H1 (cell line): ENCODE data around the gene TKFC. TPM values are rescaled to one million over a fixed set of nuclear protein-coding genes. Genes with fewer than 3 reads are reported as not detected.

ENCODE experiments used
- CTCF ChIA-PET: fragments of 300-600 bp; sonication (Branson Sonifier 250); formaldehyde crosslinking; loops from one replicate; lab custom pipeline; 2021; ENCODE audit not compliant: partially characterized antibody; lab: Charles Lee
- POLR2A ChIA-PET: fragments of 300-600 bp; sonication (Branson Sonifier 250); formaldehyde crosslinking; loops from one replicate; lab custom pipeline; 2021; ENCODE audit warnings: inconsistent platforms; ENCODE audit not compliant: partially characterized antibody; lab: Charles Lee
- DNase-seq, 2 experiments: peaks; one replicate each; pipeline versions ENCODE4 v3.0.0 to v3.0.0-alpha.2; 2010 to 2022; ENCODE audit warnings: low spot score in 2 of 2, low read depth in 1 of 2, mixed read lengths in 1 of 2
- FAIRE-seq: peaks from 2 replicates; lab custom pipeline; 2011; peaks lifted over from hg19 to GRCh38; lab: Jason Lieb, UNC
- H2AFZ ChIP-seq: 2 replicates; pipeline ENCODE4 v1.8.1; 2012; ENCODE audit warnings: low read length, inconsistent platforms
- H2AK5ac ChIP-seq: 2 replicates; pipeline ENCODE4 v1.6.1; 2013; ENCODE audit warnings: low read depth, low read length
- H2BK120ac ChIP-seq: replicated peaks from 2 replicates; pipeline ENCODE3; 2013; ENCODE audit warnings: low read depth, low read length, inconsistent platforms
- H2BK12ac ChIP-seq: 2 replicates; pipeline ENCODE4 v1.6.1; 2013; ENCODE audit warnings: low read depth, low read length
- H2BK15ac ChIP-seq: 2 replicates; pipeline ENCODE4 v1.6.1; 2013; ENCODE audit warnings: low read length
- H2BK20ac ChIP-seq: 2 replicates; pipeline ENCODE4 v1.6.1; 2013; ENCODE audit warnings: low read length
- H2BK5ac ChIP-seq: 2 replicates; pipeline ENCODE4 v1.6.1; 2013; ENCODE audit warnings: low read depth, low read length
- H3K14ac ChIP-seq: 2 replicates; pipeline ENCODE4 v1.6.1; 2013; ENCODE audit warnings: inconsistent platforms; ENCODE audit not compliant: insufficient read length
- H3K18ac ChIP-seq: 2 replicates; pipeline ENCODE4 v1.6.1; 2013; ENCODE audit warnings: low read length; ENCODE audit errors: extremely low read depth
- H3K23ac ChIP-seq: 2 replicates; pipeline ENCODE4 v1.6.1; 2013; ENCODE audit warnings: inconsistent platforms; ENCODE audit not compliant: insufficient read length
- H3K23me2 ChIP-seq: 2 replicates; pipeline ENCODE4 v1.6.1; 2013; ENCODE audit warnings: low read depth, low read length
- H3K27ac ChIP-seq: 2 replicates; pipeline ENCODE4 v1.6.1; 2011; ENCODE audit warnings: low read depth, low read length, inconsistent platforms
- H3K27me3 ChIP-seq, 4 experiments: replicated peaks in 1 of 4; 1 replicate in 1 of 4; 2 replicates in 3 of 4; pipeline versions ENCODE4 v1.6.1 to v1.8.1; 2011 to 2013; ENCODE audit warnings: low read length in 3 of 4, mild to moderate bottlenecking in 3 of 4, inconsistent platforms in 2 of 4, mixed read lengths in 2 of 4, moderate library complexity in 1 of 4; ENCODE audit not compliant: control insufficient read depth in 3 of 4, insufficient read depth in 3 of 4; ENCODE audit errors: extremely low read depth in 1 of 4
- H3K36me3 ChIP-seq, 4 experiments: 2 replicates each; pipeline versions ENCODE4 v1.6.1 to v1.8.1; 2011 to 2013; ENCODE audit warnings: mild to moderate bottlenecking in 4 of 4, low read length in 3 of 4, moderate library complexity in 2 of 4, control low read depth in 1 of 4, inconsistent platforms in 1 of 4; ENCODE audit not compliant: insufficient read depth in 4 of 4, control insufficient read depth in 2 of 4
- H3K4ac ChIP-seq: replicated peaks from 2 replicates; pipeline ENCODE3; 2013; ENCODE audit warnings: low read length, low read depth, mixed read lengths, inconsistent platforms; ENCODE audit not compliant: insufficient read length
- H3K4me1 ChIP-seq, 4 experiments: replicated peaks in 1 of 4; 1 replicate in 1 of 4; 2 replicates in 3 of 4; pipeline versions ENCODE4 v1.6.1 to v1.8.1; 2011 to 2013; ENCODE audit warnings: low read length in 3 of 4, inconsistent platforms in 2 of 4, mixed read lengths in 1 of 4; ENCODE audit not compliant: insufficient read depth in 4 of 4, control insufficient read depth in 3 of 4
- H3K4me2 ChIP-seq, 2 experiments: 2 replicates each; pipeline versions ENCODE4 v1.6.1 to v1.8.1; 2011 to 2013; ENCODE audit warnings: low read depth in 2 of 2, low read length in 2 of 2, control low read depth in 1 of 2, inconsistent platforms in 1 of 2, mild to moderate bottlenecking in 1 of 2; ENCODE audit not compliant: insufficient read depth in 1 of 2
- H3K4me3 ChIP-seq, 4 experiments: fragments of 200-600, 300-600 bp in 1 of 4; sonication (generic), shearing (Covaris generic), sonication (Bioruptor Twin) in 1 of 4; 2 replicates each; pipeline versions ENCODE4 v1.5.1 to v1.8.1; 2011 to 2016; ENCODE audit warnings: low read length in 4 of 4, low read depth in 3 of 4, control low read depth in 2 of 4, inconsistent platforms in 2 of 4, mild to moderate bottlenecking in 2 of 4, mixed read lengths in 1 of 4, moderate library complexity in 1 of 4; ENCODE audit not compliant: insufficient read depth in 2 of 4; ENCODE audit errors: extremely low read depth in 1 of 4
- H3K56ac ChIP-seq: replicated peaks from 2 replicates; pipeline ENCODE3; 2013; ENCODE audit warnings: low read depth, mild to moderate bottlenecking, mixed read lengths, low read length, inconsistent platforms; ENCODE audit not compliant: insufficient read length
- H3K79me1 ChIP-seq: 2 replicates; pipeline ENCODE4 v1.6.1; 2013; ENCODE audit warnings: low read depth, low read length, control low read depth
- H3K79me2 ChIP-seq, 2 experiments: 2 replicates each; pipeline versions ENCODE4 v1.6.1 to v1.8.1; 2012 to 2013; ENCODE audit warnings: low read length in 2 of 2, mild to moderate bottlenecking in 2 of 2, inconsistent platforms in 1 of 2; ENCODE audit not compliant: insufficient read depth in 2 of 2, control insufficient read depth in 1 of 2
- H3K9ac ChIP-seq, 4 experiments: replicated peaks in 1 of 4; 1 replicate in 1 of 4; 2 replicates in 3 of 4; pipeline versions ENCODE4 v1.6.1 to v1.8.1; 2011 to 2013; ENCODE audit warnings: low read depth in 3 of 4, low read length in 3 of 4, control low read depth in 2 of 4, mild to moderate bottlenecking in 2 of 4, moderate library complexity in 2 of 4, inconsistent platforms in 1 of 4; ENCODE audit errors: extremely low read depth in 1 of 4
- H3K9me3 ChIP-seq, 2 experiments: 2 replicates each; pipeline versions ENCODE4 v1.6.1 to v1.8.1; 2012 to 2013; ENCODE audit warnings: mild to moderate bottlenecking in 2 of 2, moderate library complexity in 2 of 2, control low read depth in 1 of 2, inconsistent platforms in 1 of 2, low read depth in 1 of 2, low read length in 1 of 2, mixed read lengths in 1 of 2; ENCODE audit not compliant: insufficient read depth in 2 of 2
- H4K20me1 ChIP-seq, 2 experiments: replicated peaks in 1 of 2; 2 replicates each; pipeline versions ENCODE3 to v1.8.1; 2011 to 2013; ENCODE audit warnings: inconsistent platforms in 2 of 2, low read length in 2 of 2, mild to moderate bottlenecking in 1 of 2; ENCODE audit not compliant: insufficient read depth in 2 of 2, control insufficient read depth in 1 of 2
- H4K5ac ChIP-seq: 2 replicates; pipeline ENCODE4 v1.6.1; 2013; ENCODE audit warnings: low read length, low read depth, mixed read lengths, inconsistent platforms; ENCODE audit not compliant: insufficient read length
- H4K8ac ChIP-seq: 2 replicates; pipeline ENCODE4 v1.8.0; 2013; ENCODE audit warnings: mild to moderate bottlenecking, moderate library complexity, low read length, inconsistent platforms; ENCODE audit not compliant: insufficient read depth; ENCODE audit errors: extremely low read depth
- H4K91ac ChIP-seq: replicated peaks from 2 replicates; pipeline ENCODE3; 2013; ENCODE audit warnings: low read length, mixed read lengths, inconsistent platforms; ENCODE audit not compliant: insufficient read length
- HDAC2 ChIP-seq, 2 experiments: fragments of 300-600 bp in 1 of 2; sonication (generic) in 1 of 2; IDR thresholded peaks; 2 replicates each; pipeline ENCODE4 v1.6.1; 2011 to 2012; ENCODE audit warnings: low read depth in 2 of 2, low read length in 2 of 2, mild to moderate bottlenecking in 2 of 2, moderate library complexity in 2 of 2, borderline replicate concordance in 1 of 2, inconsistent platforms in 1 of 2
- KDM5A ChIP-seq: fragments of 200-600 bp; IDR thresholded peaks from 2 replicates; pipeline ENCODE4 v1.7.1; 2012; ENCODE audit warnings: mild to moderate bottlenecking, low read length, inconsistent platforms, mixed read lengths
- MAX ChIP-seq: IDR thresholded peaks from 2 replicates; pipeline ENCODE4 v1.6.1; 2012; ENCODE audit warnings: inconsistent platforms
- POLR2A ChIP-seq, 2 experiments: IDR thresholded peaks; 1 replicate in 1 of 2; 2 replicates in 1 of 2; pipeline ENCODE4 v1.6.1; 2011; ENCODE audit warnings: low read depth in 2 of 2, low read length in 2 of 2, mild to moderate bottlenecking in 2 of 2; ENCODE audit errors: control extremely low read depth in 1 of 2
- TAF7 ChIP-seq: optimal IDR thresholded peaks from 2 replicates; pipeline ENCODE3; 2011; ENCODE audit warnings: low read depth, mild to moderate bottlenecking, inconsistent platforms, low read length, moderate library complexity, borderline replicate concordance
- WGBS, 2 experiments: shearing (Covaris generic) in 1 of 2; methylation state at CpG; one replicate each; pipeline versions ENCODE4 v1.1.6 to v1.1.7; 2013 to 2015; ENCODE audit warnings: low lambda C conversion rate in 2 of 2, mixed read lengths in 2 of 2, inconsistent platforms in 1 of 2, low coverage in 1 of 2, missing lambda C conversion rate in 1 of 2; ENCODE audit not compliant: insufficient replicate concordance in 2 of 2, insufficient coverage in 1 of 2, insufficient read length in 1 of 2; ENCODE audit errors: extremely low coverage in 1 of 2, missing lambda C conversion rate in 1 of 2; 5-methylcytosine and 5-hydroxymethylcytosine counted together
- polyA plus RNA-seq, 7 experiments: library from polyadenylated mRNA; depleted of rRNA in 3 of 7; stranded (reverse) in 5 of 7; unstranded in 2 of 7; fragments of >200 nt in 5 of 7; fragments of 200-250 nt in 2 of 7; gene quantifications; 1 replicate in 5 of 7; 2 replicates in 1 of 7; 4 replicates in 1 of 7; pipeline versions ENCODE4 v1.2.1 to v1.2.3, GENCODE V29; 2011 to 2013; ENCODE audit warnings: missing spikeins in 2 of 7, mixed read lengths in 2 of 7
- total RNA-seq: library from RNA; stranded (reverse); fragmentation: NEBNext Ultra II Directional; extraction: Animal tissue kit (Norgen Biotek cat#: 25700); gene quantifications from 2 replicates; pipeline ENCODE4 v1.2.1, GENCODE V29; 2021

The TKFC gene
- total and polyA plus RNA-seq, 2 of the 8 experiments (the other 6 are each of a cell fraction or from before 2014, with no cell fraction given) = 53.5 to 55.0 TPM

- no peak for TF ChIP-seq KDM5A
- no peak for TF ChIP-seq MAX
- no peak for TF ChIP-seq TAF7
- TF ChIP-seq HDAC2 (IDR thresholded peaks at IDR 0.05; ENCODE audit: borderline replicate concordance in 1 of 2, low read depth in 2 of 2, low read length in 2 of 2) = no peak
- no peak for TF ChIP-seq POLR2A (IDR thresholded peaks at IDR 0.05; ENCODE audit: control extremely low read depth in 1 of 2, low read depth in 2 of 2, low read length in 2 of 2)
- Histone ChIP-seq H2BK12ac (no peak overlapping the region), H4K91ac (no peak overlapping the region), H3K4me2 (no peak overlapping the region), H3K9me3 (no peaks in the 10 kb centered on the region), H3K9ac (no peak overlapping the region), H2BK5ac (no peak overlapping the region), H3K4ac (no peak overlapping the region), H4K5ac (no peak overlapping the region), H3K79me2 (peaks cover 0 to 8% of the 10 kb centered on the region in 2 experiments; a peak in 1 of 4 replicates), H2BK120ac (no peak overlapping the region), H4K20me1 (peaks cover 0 to 3% of the 10 kb centered on the region in 2 experiments), H3K27ac (no peak overlapping the region), H2AK5ac (no peak overlapping the region), H2BK15ac (no peak overlapping the region), H3K56ac (no peak overlapping the region), H3K14ac (no peak overlapping the region), H4K8ac (no peak overlapping the region), H3K23ac (no peak overlapping the region), H3K4me1 (no peaks in the 10 kb centered on the region), H2BK20ac (no peak overlapping the region), H2AFZ (no peak overlapping the region), H3K27me3 (no peaks in the 10 kb centered on the region), H3K36me3 (peaks cover 0 to 4% (median 0%) of the 10 kb centered on the region in 4 experiments; a peak in 3 of 8 replicates), H3K79me1 (peaks cover 2% of the 10 kb centered on the region), H3K18ac (no peak overlapping the region), H3K23me2 (peaks cover 6% of the 10 kb centered on the region; the same call in 1 of the 2 replicates), H3K4me3 (no peak overlapping the region)
- DNase-seq = no peak
- ChIA-PET CTCF (interaction anchor here (1.1 to 22.8 kb wide), 5 partner anchors 9 to 457 kb away, joined by 3 to 255 read pairs (median 10); partner anchors contain the start of genes DDB1 and TKFC), POLR2A (interaction anchor here (1.4 to 39.7 kb wide), 4 partner anchors 4 to 39 kb away, joined by 3 to 1106 read pairs (median 607); partner anchors contain the start of genes CYB561A3, DDB1, TKFC and TMEM138)
- WGBS, 2 experiments = 91% methylated on average over 4 of the region's 4 CpGs; no CpG with 5 or more reads in 1 of the 2 experiments
- FAIRE-seq = no peak
Measured at GRCh38 chr11:61356706-61357105, 23.7 kb downstream of the TKFC start.
